Measurements from ENCODE around the gene PAX4. TPM values are rescaled to one million over a fixed set of nuclear protein-coding genes. Genes with fewer than 3 reads are reported as not detected.

The PAX4 gene
- total and polyA plus RNA-seq, 9 of the 15 experiments (the other 6 are each of a cell fraction or from before 2014, with no cell fraction given), result not detected

GRCh38 chr7:127651556-127652332 lies 33.8 kb upstream of the PAX4 start, which contains the start of gene SND1 (continued):
- TF ChIP-seq EHMT2 (IDR thresholded peaks at IDR 0.05) (no peak), MCM5 (IDR thresholded peaks at IDR 0.05; ENCODE audit: low read depth) (no peak), ZNF318 (IDR thresholded peaks at IDR 0.05; ENCODE audit: borderline replicate concordance in 1 of 2, low read depth in 1 of 2) (peak in 1 of 2 experiments; percentile 43; a peak in 1 of 4 replicates), RAD51 (IDR thresholded peaks at IDR 0.05; ENCODE audit: borderline replicate concordance, low read depth) (peak; percentile 36; the same call in 1 of the 2 replicates), RBM22 (IDR thresholded peaks at IDR 0.05; ENCODE audit: low read depth, low read length, poor library complexity, severe bottlenecking) (no peak), STAG1 (CRISPR knock-in tag; IDR thresholded peaks at IDR 0.05; ENCODE audit: borderline replicate concordance) (no peak), ZBTB40 (IDR thresholded peaks at IDR 0.05) (peak; percentile 94), ZBTB40 (CRISPR knock-in tag; IDR thresholded peaks at IDR 0.05) (no peak), SMC3 (conservative IDR thresholded peaks at IDR 0.05; ENCODE audit: insufficient read depth, low read depth, low read length) (0 out of 2 replicates have a peak, but pooled peaks have one; percentile 4), GABPB2 (CRISPR knock-in tag; conservative IDR thresholded peaks at IDR 0.05) (no peak; the same call in 1 of the 2 replicates)

All from K562 (cell line).